NOMO-1 (cell line): ENCODE data around the gene EVA1C.
"Not testable (repeated sequence)": the region's sequence is repeated elsewhere in the genome, so short reads cannot be mapped to it uniquely, and the experiment has no call there.

Experiments
- DNase-seq, 2 experiments: peaks; one replicate each; lab custom pipeline; 2025; ENCODE audit not compliant: unreplicated experiment in 2 of 2; lab: John Stamatoyannopoulos, UW

EVA1C gene

GRCh38 chr21:32423320-32424190 is 11.0 kb downstream of the EVA1C start:
- no peak for DNase-seq

GRCh38 chr21:32424191-32424535 is 11.7 kb downstream of the EVA1C start:
- DNase-seq, result no peak

- DNase-seq, result peak in 1 of 2 experiments; percentile 9
These were observed 12.2 kb downstream of the EVA1C start for GRCh38 chr21:32424674-32425073.

GRCh38 chr21:32425628-32426027 is 13.1 kb downstream of the EVA1C start:
- no peak for DNase-seq

GRCh38 chr21:32426066-32426465 is 13.6 kb downstream of the EVA1C start:
- DNase-seq, result peak; percentile 23 to 27

- DNase-seq, result no peak
These were observed 14.1 kb downstream of the EVA1C start for GRCh38 chr21:32426592-32427051.

- DNase-seq, result no peak
These were observed 15.6 kb downstream of the EVA1C start for GRCh38 chr21:32427958-32428623.

GRCh38 chr21:32432982-32433660 is 20.6 kb downstream of the EVA1C start:
- not testable (repeated sequence) for DNase-seq

GRCh38 chr21:32437729-32438128 is 25.2 kb downstream of the EVA1C start:
- no peak for DNase-seq

- DNase-seq, result no peak
These were observed 30.2 kb downstream of the EVA1C start for GRCh38 chr21:32442566-32443318.

GRCh38 chr21:32445101-32445500 is 32.6 kb downstream of the EVA1C start:
- no peak for DNase-seq

GRCh38 chr21:32446440-32446839 is 33.9 kb downstream of the EVA1C start:
- not testable (repeated sequence) for DNase-seq

GRCh38 chr21:32447224-32447623 is 34.7 kb downstream of the EVA1C start:
- DNase-seq, result no peak

GRCh38 chr21:32448803-32449594 is 36.5 kb downstream of the EVA1C start:
- no peak for DNase-seq

- not testable (repeated sequence) for DNase-seq
These were observed 38.6 kb downstream of the EVA1C start for GRCh38 chr21:32450881-32451701.

- DNase-seq, result not testable (repeated sequence)
These were observed 39.7 kb downstream of the EVA1C start for GRCh38 chr21:32452191-32452590.

- no peak for DNase-seq
These were observed 40.1 kb downstream of the EVA1C start for GRCh38 chr21:32452641-32453040.

- DNase-seq, result no peak
These were observed 43.0 kb downstream of the EVA1C start for GRCh38 chr21:32455548-32455947.

GRCh38 chr21:32456497-32456918 is 44.0 kb downstream of the EVA1C start:
- no peak for DNase-seq
